ENCODE data around the gene ATP9A.
"Not testable (repeated sequence)": the region's sequence is repeated elsewhere in the genome, so short reads cannot be mapped to it uniquely, and the experiment has no call there.

The ATP9A gene

DNA sequence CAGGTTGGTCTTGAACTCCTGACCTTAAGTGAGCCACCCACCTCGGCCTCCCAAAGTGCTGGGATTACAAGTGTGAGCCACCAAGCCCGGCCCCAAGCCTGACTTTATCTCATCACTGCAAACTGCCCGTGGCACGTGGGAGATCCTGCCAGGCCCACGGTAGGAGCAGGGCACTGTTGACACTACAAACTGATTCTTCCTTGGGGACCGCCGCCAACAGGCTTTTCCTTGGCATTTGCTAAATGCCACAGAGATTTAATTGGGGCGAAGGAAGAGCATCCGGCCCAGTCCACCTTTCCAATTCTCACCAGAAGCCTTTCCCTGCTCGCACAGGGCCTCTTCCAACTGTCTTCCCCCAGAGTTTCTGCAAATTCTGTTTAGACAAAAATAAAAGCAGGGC, 11.0 kb downstream of the ATP9A start:
- no peak for DNase-seq (ENCODE audit: low spot score)
- Histone ChIP-seq H3K4me1 (ENCODE audit: control insufficient read depth in 2 of 2, insufficient read depth in 1 of 2, low read depth in 1 of 2, low read length in 2 of 2) (no peaks in the 10 kb centered on the region), H3K9me3 (replicated peaks in 1 of 2; ENCODE audit: control insufficient read depth in 2 of 2, insufficient read depth in 1 of 2, low read depth in 1 of 2, low read length in 2 of 2) (peaks cover 0 to 3% of the 10 kb centered on the region in 2 donors), H3K27me3 (ENCODE audit: control insufficient read depth in 3 of 3, insufficient read depth in 3 of 3, low read depth in 1 of 3, low read length in 3 of 3) (no peaks in the 10 kb centered on the region), H3K4me2 (ENCODE audit: insufficient read depth, low read length, poor library complexity, severe bottlenecking) (no peak overlapping the region), H2BK15ac (ENCODE audit: low read length) (no peak overlapping the region), H2BK120ac (ENCODE audit: low read depth, low read length) (no peak overlapping the region), H3K9ac (ENCODE audit: low read depth, low read length, poor library complexity) (no peak overlapping the region), H3K79me1 (ENCODE audit: low read depth, low read length) (peaks cover 4% of the 10 kb centered on the region), H3K4me3 (ENCODE audit: low read length in 2 of 2) (no peak overlapping the region), H3K4ac (ENCODE audit: low read length) (no peak overlapping the region), H4K8ac (ENCODE audit: low read depth, low read length) (no peak overlapping the region), H2BK5ac (ENCODE audit: low read length) (no peak overlapping the region), H3K14ac (ENCODE audit: low read length) (no peak overlapping the region), H4K91ac (ENCODE audit: low read depth, low read length, poor library complexity) (no peak overlapping the region), H2AK5ac (ENCODE audit: low read depth, low read length) (no peak overlapping the region), H3K23ac (ENCODE audit: low read depth, low read length, poor library complexity) (no peak overlapping the region), H3K18ac (ENCODE audit: low read length) (no peak overlapping the region), H3K27ac (replicated peaks; ENCODE audit: low read length) (no peak overlapping the region), H3K36me3 (replicated peaks in 1 of 2; ENCODE audit: control insufficient read depth in 2 of 2, insufficient read depth in 2 of 2, low read length in 2 of 2) (peaks cover 0 to 8% of the 10 kb centered on the region in 2 donors), H2AFZ (ENCODE audit: low read length) (no peak overlapping the region), H2BK12ac (ENCODE audit: low read length) (no peak overlapping the region)
- WGBS, 2 donors (ENCODE audit: extremely low coverage in 2 of 2, insufficient read length in 2 of 2, insufficient replicate concordance in 1 of 2): no CpG with 5 or more reads among the region's 10 CpGs

DNA sequence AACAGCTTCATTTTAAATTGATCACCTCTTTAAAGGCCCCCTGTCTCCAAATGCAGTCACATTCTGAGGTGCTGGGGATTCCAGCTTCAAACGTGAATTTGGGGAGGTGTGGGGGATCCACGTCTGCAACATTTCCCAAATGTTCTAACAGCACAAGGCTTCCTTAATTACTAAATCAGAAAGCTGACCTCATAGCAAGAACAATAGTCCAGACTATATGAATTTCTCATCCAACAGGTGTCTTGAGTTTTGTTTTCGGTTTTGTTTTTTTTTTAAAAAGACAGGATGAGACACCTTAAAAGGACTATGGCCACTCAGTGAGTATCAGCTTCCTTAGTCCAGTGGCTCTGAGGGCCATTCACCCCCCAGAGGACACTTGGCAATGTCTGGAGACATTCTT, 11.5 kb downstream of the ATP9A start:
- no peak for DNase-seq (ENCODE audit: low spot score)
- no peak overlapping the region for H3K23ac ChIP-seq (ENCODE audit: low read depth, low read length, poor library complexity)
- H2BK12ac ChIP-seq (ENCODE audit: low read length): no peak overlapping the region
- H2BK5ac ChIP-seq (ENCODE audit: low read length): no peak overlapping the region
- no peak overlapping the region for H2BK15ac ChIP-seq (ENCODE audit: low read length)
- H3K79me1 ChIP-seq (ENCODE audit: low read depth, low read length): peaks cover 4% of the 10 kb centered on the region
- no CpG with 5 or more reads among the region's 3 CpGs for WGBS, 2 donors (ENCODE audit: extremely low coverage in 2 of 2, insufficient read length in 2 of 2, insufficient replicate concordance in 1 of 2)
- no peak overlapping the region for H3K18ac ChIP-seq (ENCODE audit: low read length)
- H3K14ac ChIP-seq (ENCODE audit: low read length): no peak overlapping the region
- H3K9ac ChIP-seq (ENCODE audit: low read depth, low read length, poor library complexity): no peak overlapping the region
- no peak overlapping the region for H4K8ac ChIP-seq (ENCODE audit: low read depth, low read length)
- H3K36me3 ChIP-seq (replicated peaks in 1 of 2; ENCODE audit: control insufficient read depth in 2 of 2, insufficient read depth in 2 of 2, low read length in 2 of 2): peaks cover 0 to 8% of the 10 kb centered on the region in 2 donors
- no peak overlapping the region for H2AFZ ChIP-seq (ENCODE audit: low read length)
- H3K4me1 ChIP-seq (ENCODE audit: control insufficient read depth in 2 of 2, insufficient read depth in 1 of 2, low read depth in 1 of 2, low read length in 2 of 2): no peaks in the 10 kb centered on the region
- H3K27me3 ChIP-seq (ENCODE audit: control insufficient read depth in 3 of 3, insufficient read depth in 3 of 3, low read depth in 1 of 3, low read length in 3 of 3): no peaks in the 10 kb centered on the region
- H3K9me3 ChIP-seq (replicated peaks in 1 of 2; ENCODE audit: control insufficient read depth in 2 of 2, insufficient read depth in 1 of 2, low read depth in 1 of 2, low read length in 2 of 2): peaks cover 0 to 3% of the 10 kb centered on the region in 2 donors
- no peak overlapping the region for H3K27ac ChIP-seq (replicated peaks; ENCODE audit: low read length)
- H2BK120ac ChIP-seq (ENCODE audit: low read depth, low read length): no peak overlapping the region
- no peak overlapping the region for H3K4ac ChIP-seq (ENCODE audit: low read length)
- H4K91ac ChIP-seq (ENCODE audit: low read depth, low read length, poor library complexity): no peak overlapping the region
- no peak overlapping the region for H2AK5ac ChIP-seq (ENCODE audit: low read depth, low read length)
- no peak overlapping the region for H3K4me3 ChIP-seq (ENCODE audit: low read length in 2 of 2)
- no peak overlapping the region for H3K4me2 ChIP-seq (ENCODE audit: insufficient read depth, low read length, poor library complexity, severe bottlenecking)

DNA sequence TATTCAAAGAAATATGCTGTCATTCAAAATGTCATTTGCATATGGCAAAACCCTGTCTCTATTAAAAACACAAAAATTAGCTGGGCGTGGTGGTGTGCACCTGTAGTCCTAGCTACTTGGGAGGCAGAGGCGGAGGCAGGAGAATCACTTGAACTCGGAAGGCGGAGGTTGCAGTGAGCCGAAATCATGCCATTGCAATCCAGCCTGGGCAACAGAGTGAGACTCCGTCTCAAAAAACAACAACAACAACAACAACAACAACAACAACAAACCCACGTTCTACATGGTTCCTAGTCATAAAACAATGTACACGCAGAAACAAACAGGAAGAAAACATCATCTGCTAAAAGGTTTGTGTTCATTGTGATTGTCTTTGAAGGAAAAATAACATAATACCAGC, 15.0 kb downstream of the ATP9A start:
- not testable (repeated sequence) for H3K9ac ChIP-seq (ENCODE audit: low read depth, low read length, poor library complexity); H3K23ac ChIP-seq (ENCODE audit: low read depth, low read length, poor library complexity); H2AFZ ChIP-seq (ENCODE audit: low read length); H3K9me3 ChIP-seq (replicated peaks in 1 of 2; ENCODE audit: control insufficient read depth in 2 of 2, insufficient read depth in 1 of 2, low read depth in 1 of 2, low read length in 2 of 2); H3K4ac ChIP-seq (ENCODE audit: low read length); H3K36me3 ChIP-seq (replicated peaks in 1 of 2; ENCODE audit: control insufficient read depth in 2 of 2, insufficient read depth in 2 of 2, low read length in 2 of 2); H3K4me1 ChIP-seq (ENCODE audit: control insufficient read depth in 2 of 2, insufficient read depth in 1 of 2, low read depth in 1 of 2, low read length in 2 of 2); H2BK15ac ChIP-seq (ENCODE audit: low read length); H2BK5ac ChIP-seq (ENCODE audit: low read length); DNase-seq (ENCODE audit: low spot score); H4K91ac ChIP-seq (ENCODE audit: low read depth, low read length, poor library complexity); H3K18ac ChIP-seq (ENCODE audit: low read length); H3K4me3 ChIP-seq (ENCODE audit: low read length in 2 of 2); H2BK12ac ChIP-seq (ENCODE audit: low read length); H4K8ac ChIP-seq (ENCODE audit: low read depth, low read length); H3K27me3 ChIP-seq (ENCODE audit: control insufficient read depth in 3 of 3, insufficient read depth in 3 of 3, low read depth in 1 of 3, low read length in 3 of 3); H2BK120ac ChIP-seq (ENCODE audit: low read depth, low read length); H3K14ac ChIP-seq (ENCODE audit: low read length); H3K27ac ChIP-seq (replicated peaks; ENCODE audit: low read length); H3K79me1 ChIP-seq (ENCODE audit: low read depth, low read length); H3K4me2 ChIP-seq (ENCODE audit: insufficient read depth, low read length, poor library complexity, severe bottlenecking); H2AK5ac ChIP-seq (ENCODE audit: low read depth, low read length)
- WGBS, 2 donors (ENCODE audit: extremely low coverage in 2 of 2, insufficient read length in 2 of 2, insufficient replicate concordance in 1 of 2): no CpG with 5 or more reads among the region's 8 CpGs

DNA sequence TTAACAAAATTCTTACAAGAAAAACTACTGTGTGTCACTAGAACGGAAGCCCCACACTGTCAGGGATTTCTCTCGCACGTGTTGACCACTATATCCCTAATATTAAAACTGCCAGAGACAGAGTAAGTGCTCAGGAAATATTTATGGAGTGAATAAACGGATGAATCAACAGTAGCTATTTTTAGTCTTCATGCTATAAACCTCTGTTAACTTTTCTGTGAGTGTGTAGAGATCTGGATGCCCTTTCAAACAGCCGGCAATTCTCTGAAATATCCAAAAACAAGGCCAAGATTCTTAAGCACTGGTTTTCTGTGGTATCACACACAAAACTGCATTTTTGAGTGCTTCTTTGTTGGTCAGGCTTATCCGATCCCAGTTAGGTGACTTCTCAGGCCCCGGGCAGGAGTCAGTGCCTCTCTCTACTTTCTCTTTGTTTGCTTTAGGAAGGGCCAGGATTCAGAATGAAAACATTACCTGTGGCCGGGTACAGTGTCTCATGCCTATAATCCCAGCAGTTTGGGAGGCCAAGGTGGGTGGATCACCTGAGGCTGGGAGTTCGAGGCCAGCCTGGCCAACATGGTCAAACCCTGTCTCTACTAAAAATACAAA, 15.7 kb downstream of the ATP9A start:
- no peak overlapping the region for H2AFZ ChIP-seq (ENCODE audit: low read length)
- no peak overlapping the region for H2BK12ac ChIP-seq (ENCODE audit: low read length)
- H3K23ac ChIP-seq (ENCODE audit: low read depth, low read length, poor library complexity): no peak overlapping the region
- H3K4ac ChIP-seq (ENCODE audit: low read length): no peak overlapping the region
- no peak overlapping the region for H3K4me3 ChIP-seq (ENCODE audit: low read length in 2 of 2)
- H3K9me3 ChIP-seq (replicated peaks in 1 of 2; ENCODE audit: control insufficient read depth in 2 of 2, insufficient read depth in 1 of 2, low read depth in 1 of 2, low read length in 2 of 2): no peaks in the 10 kb centered on the region
- no peak overlapping the region for H3K27ac ChIP-seq (replicated peaks; ENCODE audit: low read length)
- H3K4me2 ChIP-seq (ENCODE audit: insufficient read depth, low read length, poor library complexity, severe bottlenecking): no peak overlapping the region
- no peaks in the 10 kb centered on the region for H3K36me3 ChIP-seq (replicated peaks in 1 of 2; ENCODE audit: control insufficient read depth in 2 of 2, insufficient read depth in 2 of 2, low read length in 2 of 2)
- no peak overlapping the region for H2BK120ac ChIP-seq (ENCODE audit: low read depth, low read length)
- H4K8ac ChIP-seq (ENCODE audit: low read depth, low read length): no peak overlapping the region
- no peak overlapping the region for H3K18ac ChIP-seq (ENCODE audit: low read length)
- H2BK15ac ChIP-seq (ENCODE audit: low read length): no peak overlapping the region
- DNase-seq (ENCODE audit: low spot score): no peak
- no peaks in the 10 kb centered on the region for H3K79me1 ChIP-seq (ENCODE audit: low read depth, low read length)
- no peak overlapping the region for H3K9ac ChIP-seq (ENCODE audit: low read depth, low read length, poor library complexity)
- H3K4me1 ChIP-seq (ENCODE audit: control insufficient read depth in 2 of 2, insufficient read depth in 1 of 2, low read depth in 1 of 2, low read length in 2 of 2): peaks cover 0 to 5% of the 10 kb centered on the region in 2 donors
- no peak overlapping the region for H3K14ac ChIP-seq (ENCODE audit: low read length)
- H4K91ac ChIP-seq (ENCODE audit: low read depth, low read length, poor library complexity): no peak overlapping the region
- no peak overlapping the region for H2AK5ac ChIP-seq (ENCODE audit: low read depth, low read length)
- WGBS, 2 donors (ENCODE audit: extremely low coverage in 2 of 2, insufficient read length in 2 of 2, insufficient replicate concordance in 1 of 2): no CpG with 5 or more reads among the region's 9 CpGs
- H3K27me3 ChIP-seq (ENCODE audit: control insufficient read depth in 3 of 3, insufficient read depth in 3 of 3, low read depth in 1 of 3, low read length in 3 of 3): no peaks in the 10 kb centered on the region
- no peak overlapping the region for H2BK5ac ChIP-seq (ENCODE audit: low read length)
